Measurements from ENCODE around the gene AACS.
A peak's percentile ranks its signal among the peaks of the same experiment; 100 is the strongest.
"Not testable (repeated sequence)": the region's sequence is repeated elsewhere in the genome, so short reads cannot be mapped to it uniquely, and the experiment has no call there.

AACS gene

DNA sequence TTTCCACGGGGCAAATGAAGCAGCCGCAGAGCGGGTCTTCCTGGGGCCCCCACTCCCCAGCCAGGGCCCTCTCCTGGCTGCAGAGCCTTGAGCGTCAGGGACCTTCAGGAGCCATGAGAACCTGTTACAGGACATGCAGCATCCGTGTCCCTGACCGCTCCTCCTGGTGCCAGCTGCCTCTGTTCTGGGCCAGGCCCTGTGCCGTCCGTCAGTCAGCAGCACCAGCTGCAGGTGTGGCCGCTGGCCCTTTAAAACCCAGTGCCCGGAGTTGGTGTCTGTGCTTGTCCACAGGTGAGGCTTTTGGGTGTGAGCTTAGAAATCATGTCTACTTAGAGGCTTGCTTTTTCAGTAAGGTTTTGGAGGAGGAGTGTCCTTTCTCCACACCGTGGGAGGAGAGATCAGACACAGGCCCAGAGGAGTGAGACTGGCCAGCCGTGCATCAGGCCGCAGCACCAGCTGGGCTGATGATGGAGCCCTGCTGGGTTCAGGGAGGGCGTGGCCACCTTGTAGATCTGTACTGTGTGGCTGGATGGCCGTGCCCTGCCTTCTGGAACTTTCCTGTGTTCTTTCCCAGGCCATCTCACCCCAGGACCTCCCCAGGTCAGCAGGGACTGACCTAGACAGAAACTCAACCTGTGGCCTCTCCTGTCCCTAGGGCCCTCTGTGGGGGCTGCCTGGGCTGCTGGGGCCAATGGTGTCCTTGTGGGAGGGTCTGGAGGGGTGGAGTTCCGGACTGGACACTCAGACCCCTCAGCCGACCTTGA is 27.1 kb downstream of the AACS start:
- no peak for DNase-seq (ENCODE audit: low spot score)

GRCh38 chr12:125092872-125093680 is 27.8 kb downstream of the AACS start:
- DNase-seq (ENCODE audit: low spot score) = no peak

DNA sequence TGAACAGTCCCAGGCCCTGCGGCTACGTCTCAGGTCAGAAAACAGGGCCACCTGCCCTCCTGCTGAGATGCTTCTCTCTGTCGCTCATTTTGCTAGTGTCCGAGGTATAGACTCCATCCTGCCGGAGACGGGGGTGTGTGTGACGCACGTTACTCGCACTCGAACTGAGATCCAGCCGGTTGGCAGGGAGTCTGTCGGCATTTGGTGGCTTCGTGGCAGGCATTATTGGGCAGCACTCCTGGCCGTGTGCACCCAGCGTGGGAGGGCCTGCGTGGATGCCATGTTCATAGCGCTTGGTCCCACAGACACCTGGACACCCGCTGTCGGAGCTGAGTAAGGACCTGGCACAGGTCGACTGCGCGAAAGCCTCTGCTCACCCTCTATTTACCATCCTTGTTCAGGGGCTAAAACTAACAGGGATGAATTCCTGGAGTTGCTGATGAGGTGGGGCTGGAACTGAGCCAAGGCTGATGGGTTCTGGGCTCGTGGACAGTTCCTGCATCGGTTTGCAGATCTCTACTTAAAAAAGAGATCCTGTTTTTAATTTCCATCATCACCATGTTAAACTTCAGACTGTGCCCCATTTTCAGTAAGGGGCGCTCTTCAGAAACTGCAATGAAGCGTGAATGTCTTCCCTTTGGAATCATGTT is 28.6 kb downstream of the AACS start:
- DNase-seq (ENCODE audit: low spot score) = no peak

- no peak for DNase-seq (ENCODE audit: low spot score)
Measured at GRCh38 chr12:125096894-125097293, 31.7 kb downstream of the AACS start.

DNA sequence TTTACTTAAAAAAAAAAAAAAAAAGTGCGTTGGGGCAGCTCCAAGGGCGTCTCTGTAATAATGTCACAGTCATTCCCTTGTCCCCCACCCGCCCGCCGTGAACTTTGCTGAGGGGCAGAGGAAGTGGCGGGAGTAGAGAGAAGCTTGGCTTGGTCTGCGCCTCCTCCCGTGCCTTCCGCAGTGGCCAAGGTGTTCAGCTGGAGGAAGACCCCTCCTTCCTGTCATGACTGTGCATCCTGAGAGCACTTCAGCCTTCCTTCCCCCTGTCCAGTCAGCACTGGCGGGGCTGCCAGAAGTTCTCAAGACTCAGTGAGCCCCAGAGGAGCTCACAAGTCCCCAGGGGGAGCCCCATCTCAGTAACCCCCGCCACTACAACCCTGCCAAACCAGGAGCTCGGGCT is 32.2 kb downstream of the AACS start:
- DNase-seq (ENCODE audit: low spot score) = no peak

- DNase-seq (ENCODE audit: low spot score) = no peak
Measured at GRCh38 chr12:125098676-125099408, 33.6 kb downstream of the AACS start.

GRCh38 chr12:125099409-125099782 is 34.2 kb downstream of the AACS start:
- DNase-seq (ENCODE audit: low spot score) = no peak

DNA sequence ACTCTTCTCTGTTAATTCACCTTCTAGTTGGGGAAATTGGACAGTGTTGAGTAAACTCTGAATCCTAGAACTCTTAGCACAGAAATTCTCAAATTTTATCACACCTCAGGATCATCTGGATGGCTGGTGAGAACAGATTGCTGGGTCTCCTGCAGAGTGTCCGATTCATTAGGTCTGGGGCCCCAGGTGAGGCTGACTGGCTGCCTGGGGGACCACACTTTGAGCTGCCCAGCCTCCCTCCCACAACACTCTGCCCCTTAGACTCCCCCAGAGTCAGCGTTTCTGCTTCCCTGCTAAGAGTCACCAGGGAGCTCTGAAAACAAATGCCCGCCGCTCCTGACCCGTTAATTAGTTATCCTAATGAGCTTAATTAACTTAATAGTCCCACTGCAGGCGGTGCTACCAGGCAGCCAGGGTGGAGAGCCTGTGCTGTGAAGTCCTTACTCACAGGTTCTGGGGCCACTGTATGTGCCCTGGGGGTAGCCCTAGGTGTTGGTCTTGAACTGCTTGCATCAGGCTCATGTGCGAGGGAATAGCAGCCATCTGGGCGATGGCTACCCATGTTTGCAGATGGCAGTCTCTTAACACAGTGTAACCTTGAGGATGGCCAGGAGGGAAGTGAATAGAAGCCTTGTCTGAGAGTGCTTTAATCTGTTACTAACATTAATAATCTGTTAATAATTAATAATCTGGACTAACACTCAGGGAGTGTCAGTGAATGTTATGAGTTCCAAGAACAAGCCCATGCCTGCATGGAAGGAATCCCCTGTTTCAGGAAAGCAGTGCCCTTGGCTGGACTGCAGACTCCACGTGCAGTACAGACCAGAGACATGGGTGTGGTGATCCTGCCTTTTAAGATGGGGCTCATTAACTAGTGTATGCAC is 35.6 kb downstream of the AACS start:
- no peak for DNase-seq (ENCODE audit: low spot score)

DNA sequence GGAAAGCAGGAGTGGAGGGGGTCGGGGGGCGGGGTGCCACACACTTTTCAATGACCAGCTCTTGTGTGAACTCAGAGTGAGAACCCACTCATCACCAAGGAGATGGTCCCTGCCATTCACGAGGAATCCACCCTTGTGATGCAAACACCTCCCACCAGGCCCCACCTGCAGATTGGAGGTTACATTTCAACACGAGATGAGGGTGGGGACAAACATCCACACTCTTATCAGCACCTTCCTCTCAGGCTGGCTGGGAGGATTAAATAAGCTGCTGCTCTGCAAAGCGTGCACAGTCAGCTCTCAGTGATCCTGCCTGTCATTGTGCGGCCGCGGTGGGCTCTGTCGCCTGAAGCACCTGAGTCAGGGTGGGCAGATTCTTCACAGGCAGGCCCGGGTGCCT is 39.7 kb downstream of the AACS start:
- no peak for DNase-seq (ENCODE audit: low spot score)

- DNase-seq (ENCODE audit: low spot score) = no peak
Measured at GRCh38 chr12:125105600-125105999, 40.4 kb downstream of the AACS start.

GRCh38 chr12:125110641-125111360 is 45.6 kb downstream of the AACS start:
- no peak for DNase-seq (ENCODE audit: low spot score)

- DNase-seq (ENCODE audit: low spot score) = no peak
Measured at GRCh38 chr12:125111403-125111802, 46.2 kb downstream of the AACS start.

DNA sequence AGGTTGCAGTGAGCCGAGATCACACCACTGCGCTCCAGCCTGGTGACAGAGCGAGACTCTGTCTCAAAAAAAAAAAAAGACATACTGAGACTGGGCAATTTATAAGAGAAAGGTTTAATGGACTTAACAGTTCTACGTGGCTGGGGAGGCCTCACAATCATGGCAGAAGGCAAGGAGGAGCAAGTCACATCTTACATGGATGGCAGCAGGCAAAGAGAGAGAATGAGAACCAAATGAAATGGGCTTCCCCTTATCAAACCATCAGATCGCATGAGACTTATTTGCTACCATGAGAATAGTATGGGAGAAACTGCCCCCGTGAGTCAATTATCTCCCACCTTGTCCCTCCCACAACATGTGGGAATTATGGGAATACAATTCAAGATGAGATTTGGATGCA is 47.4 kb downstream of the AACS start:
- not testable (repeated sequence) for DNase-seq (ENCODE audit: low spot score)

GRCh38 chr12:125113263-125113662 is 48.0 kb downstream of the AACS start:
- no peak for DNase-seq (ENCODE audit: low spot score)

- no peak for DNase-seq (ENCODE audit: low spot score)
Measured at GRCh38 chr12:125113789-125114188, 48.6 kb downstream of the AACS start.

GRCh38 chr12:125114365-125115141 is 49.3 kb downstream of the AACS start:
- peak; percentile 25 for DNase-seq (ENCODE audit: low spot score)

- DNase-seq (ENCODE audit: low spot score) = no peak
Measured at GRCh38 chr12:125120566-125120965, 55.3 kb downstream of the AACS start.

DNA sequence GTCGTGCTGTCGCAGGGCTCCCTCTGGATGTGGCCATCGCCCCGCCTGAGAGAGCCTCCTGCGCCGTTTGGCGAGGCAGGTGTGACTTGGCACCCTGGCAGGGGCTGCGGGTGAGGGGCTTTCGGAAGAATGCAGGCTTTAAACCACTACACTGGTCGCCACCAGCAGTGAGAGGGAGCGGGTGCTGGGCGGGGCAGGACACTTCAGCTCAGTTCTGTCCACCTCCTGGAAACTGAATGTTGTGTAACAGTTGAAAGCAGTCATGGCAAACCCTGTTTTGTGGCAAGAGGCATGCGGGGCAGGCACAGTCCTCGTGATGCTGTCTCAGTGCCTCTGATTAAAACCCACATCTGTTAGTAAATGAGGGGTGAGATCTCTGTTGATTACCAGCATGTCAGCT is 55.9 kb downstream of the AACS start:
- DNase-seq (ENCODE audit: low spot score) = no peak

DNA sequence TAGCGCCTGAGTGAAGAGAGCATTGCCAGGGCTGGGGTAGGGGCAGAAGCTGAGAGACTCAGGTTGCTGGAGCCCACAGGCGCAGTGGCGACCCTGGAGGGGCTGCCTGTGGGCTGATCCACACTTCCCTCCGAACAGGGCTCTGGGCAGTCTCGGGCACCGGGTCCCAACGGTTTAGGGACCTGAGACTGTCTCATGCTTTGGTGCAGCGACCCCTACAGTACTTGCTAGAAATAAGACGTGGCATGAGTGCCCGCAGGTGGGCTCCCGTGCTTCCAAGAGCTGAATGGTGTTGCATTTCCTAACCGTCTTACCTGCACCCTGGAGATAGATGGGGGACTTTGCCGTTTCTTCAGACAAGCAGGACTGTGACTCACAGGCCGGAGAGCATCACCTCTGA is 57.4 kb downstream of the AACS start:
- no peak for DNase-seq (ENCODE audit: low spot score)
